ENCODE measurements around the gene TPBG. TPM values are rescaled to one million over a fixed set of nuclear protein-coding genes. Genes with fewer than 3 reads are reported as not detected.
A peak's percentile ranks its signal among the peaks of the same experiment; 100 is the strongest.

TPBG gene
- total RNA-seq, 1 donor from 2014 or later: 120 TPM

GRCh38 chr6:82396964-82397751 lies 33.5 kb downstream of the TPBG start:
- Histone ChIP-seq H3K36me3 (ENCODE audit: control insufficient read depth, insufficient read depth, low read length) (no peaks in the 10 kb centered on the region), H3K4me3 (ENCODE audit: low read depth, low read length) (no peak overlapping the region), H3K27me3 (ENCODE audit: control insufficient read depth, insufficient read depth, low read length) (no peaks in the 10 kb centered on the region)
- DNase-seq (ENCODE audit: low read depth) (peak; percentile 99), FAIRE-seq (no peak)
- no peak for TF ChIP-seq CTCF (IDR thresholded peaks at IDR 0.05; ENCODE audit: insufficient read depth, low read length, severe bottlenecking)

- Histone ChIP-seq H3K4me3 (ENCODE audit: low read depth, low read length) (no peak overlapping the region), H3K27me3 (ENCODE audit: control insufficient read depth, insufficient read depth, low read length) (no peaks in the 10 kb centered on the region), H3K36me3 (ENCODE audit: control insufficient read depth, insufficient read depth, low read length) (no peaks in the 10 kb centered on the region)
- FAIRE-seq (no peak), DNase-seq (ENCODE audit: low read depth) (peak; percentile 96)
- TF ChIP-seq CTCF (IDR thresholded peaks at IDR 0.05; ENCODE audit: insufficient read depth, low read length, severe bottlenecking): no peak
These were observed 34.5 kb downstream of the TPBG start for GRCh38 chr6:82397962-82398692.

GRCh38 chr6:82408952-82409431 lies 45.4 kb downstream of the TPBG start:
- TF ChIP-seq CTCF (IDR thresholded peaks at IDR 0.05; ENCODE audit: insufficient read depth, low read length, severe bottlenecking): no peak
- no peaks in the 10 kb centered on the region for H3K27me3 ChIP-seq (ENCODE audit: control insufficient read depth, insufficient read depth, low read length)
- H3K4me3 ChIP-seq (ENCODE audit: low read depth, low read length): no peak overlapping the region
- DNase-seq (ENCODE audit: low read depth): peak; percentile 97
- peaks cover 3% of the 10 kb centered on the region for H3K36me3 ChIP-seq (ENCODE audit: control insufficient read depth, insufficient read depth, low read length)
- no peak for FAIRE-seq

- no peaks in the 10 kb centered on the region for H3K27me3 ChIP-seq (ENCODE audit: control insufficient read depth, insufficient read depth, low read length)
- no peak for TF ChIP-seq CTCF (IDR thresholded peaks at IDR 0.05; ENCODE audit: insufficient read depth, low read length, severe bottlenecking)
- FAIRE-seq (no peak), DNase-seq (ENCODE audit: low read depth) (peak; percentile 54)
- no peak overlapping the region for H3K4me3 ChIP-seq (ENCODE audit: low read depth, low read length)
- H3K36me3 ChIP-seq (ENCODE audit: control insufficient read depth, insufficient read depth, low read length): peaks cover 3% of the 10 kb centered on the region
These were observed 46.6 kb downstream of the TPBG start for GRCh38 chr6:82410151-82410648.

- DNase-seq (ENCODE audit: low read depth): no peak
- no peak overlapping the region for H3K4me3 ChIP-seq (ENCODE audit: low read depth, low read length)
- H3K27me3 ChIP-seq (ENCODE audit: control insufficient read depth, insufficient read depth, low read length): no peaks in the 10 kb centered on the region
- H3K36me3 ChIP-seq (ENCODE audit: control insufficient read depth, insufficient read depth, low read length): peaks cover 3% of the 10 kb centered on the region
- TF ChIP-seq CTCF (IDR thresholded peaks at IDR 0.05; ENCODE audit: insufficient read depth, low read length, severe bottlenecking): no peak
- no peak for FAIRE-seq
These were observed 50.3 kb downstream of the TPBG start for GRCh38 chr6:82413868-82414267.

All from bronchial epithelial cell (primary cell).